HG03045 (cell line): ENCODE results near the gene ACVR1.

ENCODE experiments used
- ATAC-seq: cut with Tn5 transposase; IDR thresholded peaks from one replicate; pipeline ENCODE4 v1.9.1; 2021; ENCODE audit warnings: mild to moderate bottlenecking, moderate library complexity; ENCODE audit not compliant: unreplicated experiment

The ACVR1 gene

GRCh38 chr2:157876066-157876785 lies at the start of gene ACVR1:
Gene ACVR1, minus strand, starts transcription at chr2:157876330. Its CDS starts 76,837 bp downstream, at chr2:157799493.
- ATAC-seq: peak; percentile 85

- ATAC-seq: no peak
Measured at GRCh38 chr2:157925071-157925470, 48.9 kb upstream of the ACVR1 start.

- ATAC-seq: no peak
Measured at GRCh38 chr2:157923598-157924217, 47.6 kb upstream of the ACVR1 start.

GRCh38 chr2:157922815-157923214 lies 46.7 kb upstream of the ACVR1 start:
- ATAC-seq: no peak

GRCh38 chr2:157922336-157922735 lies 46.2 kb upstream of the ACVR1 start:
- no peak for ATAC-seq

- no peak for ATAC-seq
Measured at GRCh38 chr2:157920736-157921135, 44.6 kb upstream of the ACVR1 start.

- ATAC-seq: no peak
Measured at GRCh38 chr2:157919181-157919580, 43.1 kb upstream of the ACVR1 start.

- no peak for ATAC-seq
Measured at GRCh38 chr2:157918319-157918718, 42.2 kb upstream of the ACVR1 start.

- ATAC-seq: no peak
Measured at GRCh38 chr2:157911750-157912149, 35.6 kb upstream of the ACVR1 start.

GRCh38 chr2:157911246-157911645 lies 35.1 kb upstream of the ACVR1 start:
- no peak for ATAC-seq

- ATAC-seq: no peak
Measured at GRCh38 chr2:157905092-157905491, 29.0 kb upstream of the ACVR1 start.

GRCh38 chr2:157903626-157904025 lies 27.5 kb upstream of the ACVR1 start:
- ATAC-seq: no peak

- no peak for ATAC-seq
Measured at GRCh38 chr2:157903151-157903550, 27.0 kb upstream of the ACVR1 start.

GRCh38 chr2:157902692-157903091 lies 26.6 kb upstream of the ACVR1 start:
- ATAC-seq: no peak

- no peak for ATAC-seq
Measured at GRCh38 chr2:157901325-157901724, 25.2 kb upstream of the ACVR1 start.

GRCh38 chr2:157900684-157901083 lies 24.6 kb upstream of the ACVR1 start:
- no peak for ATAC-seq

GRCh38 chr2:157900203-157900602 lies 24.1 kb upstream of the ACVR1 start:
- ATAC-seq: no peak

- ATAC-seq: peak; percentile 82
Measured at GRCh38 chr2:157899125-157899839, 23.2 kb upstream of the ACVR1 start.

GRCh38 chr2:157898591-157898996 lies 22.5 kb upstream of the ACVR1 start:
- peak; percentile 32 for ATAC-seq

GRCh38 chr2:157897106-157897971 lies 21.2 kb upstream of the ACVR1 start:
- ATAC-seq: peak; percentile 46

- ATAC-seq: no peak
Measured at GRCh38 chr2:157895531-157895930, 19.4 kb upstream of the ACVR1 start.
